IPS-18a (cell line): Measurements from ENCODE around the gene PPP6R3.

Source experiments
- H3K27ac ChIP-seq: one replicate; pipeline ENCODE4 v1.5.1; 2013; ENCODE audit warnings: low read length
- H3K27me3 ChIP-seq: one replicate; pipeline ENCODE4 v1.6.1; 2013; ENCODE audit warnings: mild to moderate bottlenecking, low read length; ENCODE audit not compliant: control insufficient read depth, insufficient read depth
- H3K36me3 ChIP-seq: one replicate; pipeline ENCODE4 v1.6.1; 2013; ENCODE audit warnings: low read depth, low read length; ENCODE audit not compliant: control insufficient read depth
- H3K4me1 ChIP-seq: one replicate; pipeline ENCODE4 v1.6.1; 2013; ENCODE audit warnings: low read depth, low read length; ENCODE audit not compliant: control insufficient read depth
- H3K4me3 ChIP-seq: one replicate; pipeline ENCODE4 v1.5.1; 2013; ENCODE audit warnings: low read length
- H3K9ac ChIP-seq: one replicate; pipeline ENCODE4 v1.6.1; 2013; ENCODE audit warnings: mild to moderate bottlenecking, low read length, moderate library complexity
- H3K9me3 ChIP-seq: one replicate; pipeline ENCODE4 v1.6.1; 2013; ENCODE audit warnings: low read depth, low read length; ENCODE audit not compliant: control insufficient read depth

PPP6R3 gene

DNA sequence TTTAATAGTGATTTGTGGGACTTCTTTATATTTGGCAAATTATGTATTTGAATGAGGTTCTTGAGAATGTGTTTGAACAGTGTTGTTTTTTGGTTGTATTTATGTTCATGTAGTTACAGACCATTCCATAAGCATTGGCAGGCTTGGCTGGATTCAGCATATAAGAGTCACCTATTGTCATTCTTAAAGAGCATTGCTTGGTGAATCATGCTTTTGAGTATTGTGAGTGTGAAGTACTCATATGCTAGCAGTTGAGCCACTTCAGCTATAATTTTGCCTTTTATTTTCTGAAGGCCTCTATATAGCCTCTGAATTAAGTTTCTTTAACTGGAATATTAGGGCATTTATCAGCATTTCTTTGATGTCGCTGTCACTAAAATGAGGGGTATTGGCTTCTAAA lies 113.8 kb downstream of the PPP6R3 start:
- Histone ChIP-seq H3K4me3 (no peak overlapping the region), H3K9ac (no peak overlapping the region), H3K27ac (no peak overlapping the region), H3K36me3 (peaks cover 89% of the 10 kb centered on the region), H3K4me1 (no peaks in the 10 kb centered on the region), H3K9me3 (no peaks in the 10 kb centered on the region), H3K27me3 (no peaks in the 10 kb centered on the region)

GRCh38 chr11:68575025-68575665 lies 114.6 kb downstream of the PPP6R3 start:
- H3K36me3 ChIP-seq: peaks cover 88% of the 10 kb centered on the region

GRCh38 chr11:68579455-68579854 lies 118.9 kb downstream of the PPP6R3 start:
- Histone ChIP-seq H3K9me3 (no peaks in the 10 kb centered on the region), H3K4me3 (no peak overlapping the region), H3K4me1 (no peaks in the 10 kb centered on the region), H3K27ac (no peak overlapping the region), H3K27me3 (no peaks in the 10 kb centered on the region), H3K9ac (no peak overlapping the region), H3K36me3 (peaks cover 69% of the 10 kb centered on the region)

More at GRCh38 chr11:68575025-68575665, 114.6 kb downstream of the PPP6R3 start:
- Histone ChIP-seq H3K4me1 (no peaks in the 10 kb centered on the region), H3K9me3 (no peaks in the 10 kb centered on the region), H3K9ac (no peak overlapping the region), H3K4me3 (no peak overlapping the region), H3K27me3 (no peaks in the 10 kb centered on the region), H3K27ac (no peak overlapping the region)

- Histone ChIP-seq H3K27me3 (no peaks in the 10 kb centered on the region), H3K27ac (no peak overlapping the region), H3K4me3 (no peak overlapping the region), H3K36me3 (peaks cover 66% of the 10 kb centered on the region), H3K4me1 (no peaks in the 10 kb centered on the region), H3K9ac (no peak overlapping the region), H3K9me3 (no peaks in the 10 kb centered on the region)
These were observed 120.9 kb downstream of the PPP6R3 start for GRCh38 chr11:68581439-68581838.

GRCh38 chr11:68581901-68582300 lies 121.3 kb downstream of the PPP6R3 start:
- no peak overlapping the region for H3K27ac ChIP-seq
- no peaks in the 10 kb centered on the region for H3K27me3 ChIP-seq
- no peak overlapping the region for H3K9ac ChIP-seq
- H3K4me1 ChIP-seq: no peaks in the 10 kb centered on the region
- peaks cover 66% of the 10 kb centered on the region for H3K36me3 ChIP-seq
- H3K4me3 ChIP-seq: no peak overlapping the region
- no peaks in the 10 kb centered on the region for H3K9me3 ChIP-seq

DNA sequence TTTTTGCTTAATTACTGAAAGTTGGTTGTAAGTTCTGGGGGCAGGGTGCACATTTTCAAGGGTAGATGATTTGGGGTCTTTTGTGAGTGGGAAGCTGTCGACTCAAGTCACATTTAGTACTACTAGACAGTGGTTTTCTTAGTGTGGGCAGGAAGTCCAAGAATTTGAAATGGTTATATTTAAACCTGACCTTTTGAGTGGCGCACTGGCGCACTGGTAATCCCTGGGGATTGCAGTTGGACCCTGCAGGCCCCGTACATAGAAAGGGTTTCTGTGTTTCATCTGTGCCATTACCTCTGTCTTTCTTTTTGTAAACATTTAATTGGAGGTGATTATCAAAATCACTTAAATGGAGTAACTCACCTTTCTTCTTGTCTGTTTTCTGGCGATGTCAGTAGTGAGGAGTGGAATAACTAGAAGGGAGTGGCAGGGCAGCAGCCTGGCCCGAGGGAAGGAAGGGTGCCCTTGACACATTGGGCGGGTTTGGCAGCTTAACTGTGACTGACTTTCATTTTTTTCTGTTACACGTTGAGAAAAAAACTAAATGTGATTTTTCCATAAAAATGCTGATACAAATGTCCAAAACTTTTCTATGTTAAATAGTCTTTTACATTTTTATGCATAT lies 122.0 kb downstream of the PPP6R3 start:
- no peaks in the 10 kb centered on the region for H3K9me3 ChIP-seq
- peaks cover 63% of the 10 kb centered on the region for H3K36me3 ChIP-seq
- no peak overlapping the region for H3K9ac ChIP-seq
- no peak overlapping the region for H3K4me3 ChIP-seq
- no peak overlapping the region for H3K27ac ChIP-seq
- H3K27me3 ChIP-seq: no peaks in the 10 kb centered on the region
- H3K4me1 ChIP-seq: no peaks in the 10 kb centered on the region

GRCh38 chr11:68583041-68583446 lies 122.5 kb downstream of the PPP6R3 start:
- no peak overlapping the region for H3K27ac ChIP-seq
- H3K36me3 ChIP-seq: peaks cover 63% of the 10 kb centered on the region
- H3K9me3 ChIP-seq: no peaks in the 10 kb centered on the region
- no peaks in the 10 kb centered on the region for H3K4me1 ChIP-seq
- H3K27me3 ChIP-seq: no peaks in the 10 kb centered on the region
- H3K4me3 ChIP-seq: no peak overlapping the region
- H3K9ac ChIP-seq: no peak overlapping the region

GRCh38 chr11:68584097-68584496 lies 123.5 kb downstream of the PPP6R3 start:
- Histone ChIP-seq H3K27me3 (no peaks in the 10 kb centered on the region), H3K4me3 (no peak overlapping the region), H3K9ac (no peak overlapping the region), H3K9me3 (no peaks in the 10 kb centered on the region), H3K36me3 (peaks cover 53% of the 10 kb centered on the region), H3K27ac (no peak overlapping the region), H3K4me1 (no peaks in the 10 kb centered on the region)

- Histone ChIP-seq H3K27ac (no peak overlapping the region), H3K4me3 (no peak overlapping the region), H3K9me3 (no peaks in the 10 kb centered on the region), H3K36me3 (peaks cover 49% of the 10 kb centered on the region), H3K27me3 (no peaks in the 10 kb centered on the region), H3K9ac (no peak overlapping the region), H3K4me1 (no peaks in the 10 kb centered on the region)
These were observed 124.5 kb downstream of the PPP6R3 start for GRCh38 chr11:68584991-68585524.

DNA sequence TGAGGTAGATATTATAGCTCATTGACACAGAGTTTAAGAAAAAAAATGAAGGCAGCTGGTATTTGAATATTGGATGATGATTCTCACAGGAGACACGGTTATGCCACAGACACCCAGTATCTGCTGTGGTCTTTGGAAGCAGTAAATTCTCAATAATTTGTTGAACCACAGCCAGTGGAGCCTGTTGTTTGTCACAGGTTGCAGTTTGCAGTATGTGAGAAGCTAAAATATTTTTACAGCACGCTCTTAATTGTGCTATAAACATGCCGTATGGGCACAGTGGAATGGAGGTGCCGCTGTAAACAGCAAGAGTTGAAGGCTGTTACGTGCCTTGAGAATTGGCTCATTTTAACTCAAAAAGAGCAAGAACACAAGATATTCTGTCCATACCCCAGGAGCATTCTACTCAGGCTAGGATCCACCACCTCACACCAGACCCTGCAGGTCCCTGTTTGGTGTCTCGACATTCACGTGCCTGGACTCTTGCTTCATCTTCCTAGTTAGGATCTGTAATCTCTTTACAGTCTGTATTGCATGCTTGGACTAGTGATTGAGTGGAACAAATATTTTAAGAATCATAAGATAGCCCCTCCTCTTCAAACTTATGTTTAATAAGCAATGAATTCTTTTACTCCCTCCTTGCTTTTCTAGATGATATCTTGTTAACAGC lies 129.1 kb downstream of the PPP6R3 start:
- H3K27ac ChIP-seq: no peak overlapping the region
- H3K27me3 ChIP-seq: no peaks in the 10 kb centered on the region
- H3K4me1 ChIP-seq: no peaks in the 10 kb centered on the region
- no peak overlapping the region for H3K9ac ChIP-seq
- no peaks in the 10 kb centered on the region for H3K9me3 ChIP-seq
- no peak overlapping the region for H3K4me3 ChIP-seq
- peaks cover 71% of the 10 kb centered on the region for H3K36me3 ChIP-seq

- Histone ChIP-seq H3K4me1 (no peaks in the 10 kb centered on the region), H3K9me3 (no peaks in the 10 kb centered on the region), H3K36me3 (peaks cover 72% of the 10 kb centered on the region), H3K4me3 (no peak overlapping the region), H3K27me3 (no peaks in the 10 kb centered on the region), H3K27ac (no peak overlapping the region), H3K9ac (no peak overlapping the region)
These were observed 131.2 kb downstream of the PPP6R3 start for GRCh38 chr11:68591719-68592118.
